CD14-positive monocyte (primary cell): ENCODE measurements around the gene SLF2. TPM values are rescaled to one million over a fixed set of nuclear protein-coding genes. Genes with fewer than 3 reads are reported as not detected.

Experiments used
- DNase-seq, 3 donors: peaks; one replicate each; pipeline ENCODE4 v3.0.0-alpha.2; 2011 to 2022
- H2AFZ ChIP-seq: 2 replicates; pipeline ENCODE4 v1.6.0; 2012; ENCODE audit warnings: mild to moderate bottlenecking, low read depth, low read length, inconsistent platforms; ENCODE audit not compliant: insufficient read depth, poor library complexity, severe bottlenecking
- H3K27ac ChIP-seq, 2 donors: 1 replicate in 1 of 2; 2 replicates in 1 of 2; pipeline ENCODE4 v1.5.1; 2012 to 2013; ENCODE audit warnings: low read length in 2 of 2, control low read depth in 1 of 2, inconsistent platforms in 1 of 2, low read depth in 1 of 2, mild to moderate bottlenecking in 1 of 2
- H3K27me3 ChIP-seq, 2 donors: one replicate each; pipeline versions ENCODE4 v1.6.0 to v1.6.1; 2011 to 2013; ENCODE audit warnings: low read length in 2 of 2; ENCODE audit not compliant: control insufficient read depth in 2 of 2, insufficient read depth in 2 of 2
- H3K36me3 ChIP-seq, 2 donors: replicated peaks in 1 of 2; 1 replicate in 1 of 2; 2 replicates in 1 of 2; pipeline versions ENCODE4 v1.5.1 to v1.6.1; 2012 to 2013; ENCODE audit warnings: low read length in 2 of 2, control low read depth in 1 of 2, inconsistent platforms in 1 of 2, mild to moderate bottlenecking in 1 of 2; ENCODE audit not compliant: insufficient read depth in 2 of 2, control insufficient read depth in 1 of 2
- H3K4me1 ChIP-seq, 2 donors: 1 replicate in 1 of 2; 2 replicates in 1 of 2; pipeline versions ENCODE4 v1.5.1 to v1.6.1; 2012 to 2013; ENCODE audit warnings: low read length in 2 of 2, control low read depth in 1 of 2, inconsistent platforms in 1 of 2, mild to moderate bottlenecking in 1 of 2, moderate library complexity in 1 of 2; ENCODE audit not compliant: insufficient read depth in 2 of 2, control insufficient read depth in 1 of 2
- H3K4me2 ChIP-seq: replicated peaks from 2 replicates; pipeline ENCODE3; 2012; ENCODE audit warnings: low read length, moderate library complexity, mild to moderate bottlenecking; ENCODE audit not compliant: poor library complexity, severe bottlenecking; ENCODE audit errors: extremely low read depth
- H3K4me3 ChIP-seq, 3 experiments: fragments of 200-600 bp in 1 of 3; sonication (generic) in 1 of 3; replicated peaks in 1 of 3; 1 replicate in 2 of 3; 2 replicates in 1 of 3; pipeline ENCODE4 v1.5.1; 2011 to 2013; ENCODE audit warnings: low read length in 3 of 3, mild to moderate bottlenecking in 3 of 3, control low read depth in 2 of 3, low read depth in 2 of 3, inconsistent platforms in 1 of 3, moderate library complexity in 1 of 3
- H3K79me2 ChIP-seq: 2 replicates; pipeline ENCODE4 v1.6.0; 2012; ENCODE audit warnings: mild to moderate bottlenecking, control low read depth, inconsistent platforms, low read length, moderate library complexity; ENCODE audit not compliant: insufficient read depth
- H3K9ac ChIP-seq: 2 replicates; pipeline ENCODE4 v1.6.0; 2017; ENCODE audit warnings: low read length, mild to moderate bottlenecking; ENCODE audit not compliant: insufficient read depth, poor library complexity, severe bottlenecking
- H3K9me3 ChIP-seq, 2 donors: replicated peaks in 1 of 2; 1 replicate in 1 of 2; 2 replicates in 1 of 2; pipeline versions ENCODE4 v1.5.1 to v1.6.1; 2012 to 2013; ENCODE audit warnings: low read length in 2 of 2, control low read depth in 1 of 2; ENCODE audit not compliant: control insufficient read depth in 1 of 2, insufficient read depth in 1 of 2
- H4K20me1 ChIP-seq: 2 replicates; pipeline ENCODE4 v1.6.0; 2012; ENCODE audit warnings: mild to moderate bottlenecking, low read length, control low read depth, moderate library complexity; ENCODE audit not compliant: insufficient read depth
- H3K27ac Mint-ChIP-seq, 7 donors: one replicate each; pipeline ENCODE4 v1.8.0; 2020; ENCODE audit warnings: mild to moderate bottlenecking in 7 of 7, mixed read lengths in 7 of 7, moderate library complexity in 6 of 7, inconsistent platforms in 2 of 7
- H3K27me3 Mint-ChIP-seq, 3 donors: one replicate each; pipeline ENCODE4 v1.8.0; 2021 to 2022; ENCODE audit warnings: low read depth in 3 of 3, mild to moderate bottlenecking in 3 of 3, mixed read lengths in 3 of 3, moderate library complexity in 3 of 3, inconsistent platforms in 1 of 3
- H3K36me3 Mint-ChIP-seq, 2 donors: one replicate each; pipeline ENCODE4 v1.8.0; 2020; ENCODE audit warnings: mixed read lengths in 2 of 2, inconsistent platforms in 1 of 2, mild to moderate bottlenecking in 1 of 2
- H3K4me1 Mint-ChIP-seq: one replicate; pipeline ENCODE4 v1.8.0; 2020; ENCODE audit warnings: mild to moderate bottlenecking, mixed read lengths
- H3K4me3 Mint-ChIP-seq, 2 donors: one replicate each; pipeline ENCODE4 v1.8.0; 2020; ENCODE audit warnings: mild to moderate bottlenecking in 2 of 2, mixed read lengths in 2 of 2, moderate library complexity in 1 of 2
- H3K9me3 Mint-ChIP-seq, 7 donors: one replicate each; pipeline ENCODE4 v1.8.0; 2020 to 2022; ENCODE audit warnings: mixed read lengths in 7 of 7, mild to moderate bottlenecking in 6 of 7, moderate library complexity in 6 of 7, inconsistent platforms in 2 of 7
- WGBS: methylation state at CpG from one replicate; pipeline ENCODE4 v1.1.5; 2013; ENCODE audit warnings: missing lambda C conversion rate; ENCODE audit not compliant: insufficient coverage; 5-methylcytosine and 5-hydroxymethylcytosine counted together
- intact Hi-C, 2 donors: fragments of 100-400 bp; cut with micrococcal nuclease; formaldehyde crosslinking; loops; one replicate each; pipeline versions ENCODE4 v1.15.0 to v1.15.1; 2023
- polyA plus RNA-seq, 3 donors: library from polyadenylated mRNA; depleted of rRNA in 1 of 3; unstranded in 2 of 3; stranded (reverse) in 1 of 3; fragments of 300-500 nt in 2 of 3; fragments of >200 nt in 1 of 3; fragmentation: Illumina TruSeq in 2 of 3; gene quantifications; 1 replicate in 2 of 3; 2 replicates in 1 of 3; pipeline ENCODE4 v1.2.3, GENCODE V29; 2012 to 2021
- TF ChIP-seq, protein P1 (sequence below): fragments of 200-600 bp; IDR thresholded peaks from one replicate; pipeline ENCODE4 v1.8.0; 2022; ENCODE audit warnings: antibody characterized with exemption, mild to moderate bottlenecking

SLF2 gene
- polyA plus RNA-seq, 3 donors: 5.8 to 11.3 (median 6.4) TPM

DNA sequence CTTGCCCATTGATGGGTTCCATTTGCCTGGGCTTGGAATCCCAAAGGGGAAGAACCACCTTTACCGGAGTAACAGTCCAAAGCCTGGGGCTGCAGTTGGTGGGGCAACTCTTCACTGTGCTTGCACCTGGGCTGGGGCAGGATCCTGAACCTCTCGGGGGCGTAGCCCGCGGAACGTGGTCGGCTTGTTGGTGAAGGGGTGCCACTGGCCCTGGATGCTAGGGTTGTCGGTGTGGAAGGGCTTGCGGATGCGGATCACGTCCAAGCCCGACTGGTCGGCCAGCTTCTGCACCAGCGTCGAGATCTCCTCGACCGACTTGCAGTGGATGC, 73.8 kb downstream of the SLF2 start:
- peak overlapping the region; percentile 100 for H2AFZ ChIP-seq
- peak overlapping the region; percentile 34 to 77 for H3K27ac ChIP-seq
- DNase-seq: no peak
- peak overlapping the region; percentile 99 for H3K4me2 ChIP-seq
- Mint-ChIP-seq H3K27ac (peak overlapping the region in 1 of 7 donors; percentile 90), H3K4me3 (peak overlapping the region; percentile 96 to 98), H3K27me3 (peaks cover 0 to 2% (median 2%) of the 10 kb centered on the region in 3 donors), H3K4me1 (peaks cover 25% of the 10 kb centered on the region), H3K36me3 (peaks cover 43 to 45% of the 10 kb centered on the region in 2 donors), H3K9me3 (peaks cover 0 to 6% (median 4%) of the 10 kb centered on the region in 7 donors)
- intact Hi-C loops: loop anchor here (5.0 to 10.0 kb wide), 2 partner anchors 72 to 74 kb away; partner anchors contain the start of gene SLF2 (in 2 of the 2)
- no peaks in the 10 kb centered on the region for H3K9me3 ChIP-seq
- WGBS: 34% methylated on average over 17 of the region's 17 CpGs
- TF ChIP-seq, protein P1, sequence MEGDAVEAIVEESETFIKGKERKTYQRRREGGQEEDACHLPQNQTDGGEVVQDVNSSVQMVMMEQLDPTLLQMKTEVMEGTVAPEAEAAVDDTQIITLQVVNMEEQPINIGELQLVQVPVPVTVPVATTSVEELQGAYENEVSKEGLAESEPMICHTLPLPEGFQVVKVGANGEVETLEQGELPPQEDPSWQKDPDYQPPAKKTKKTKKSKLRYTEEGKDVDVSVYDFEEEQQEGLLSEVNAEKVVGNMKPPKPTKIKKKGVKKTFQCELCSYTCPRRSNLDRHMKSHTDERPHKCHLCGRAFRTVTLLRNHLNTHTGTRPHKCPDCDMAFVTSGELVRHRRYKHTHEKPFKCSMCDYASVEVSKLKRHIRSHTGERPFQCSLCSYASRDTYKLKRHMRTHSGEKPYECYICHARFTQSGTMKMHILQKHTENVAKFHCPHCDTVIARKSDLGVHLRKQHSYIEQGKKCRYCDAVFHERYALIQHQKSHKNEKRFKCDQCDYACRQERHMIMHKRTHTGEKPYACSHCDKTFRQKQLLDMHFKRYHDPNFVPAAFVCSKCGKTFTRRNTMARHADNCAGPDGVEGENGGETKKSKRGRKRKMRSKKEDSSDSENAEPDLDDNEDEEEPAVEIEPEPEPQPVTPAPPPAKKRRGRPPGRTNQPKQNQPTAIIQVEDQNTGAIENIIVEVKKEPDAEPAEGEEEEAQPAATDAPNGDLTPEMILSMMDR: no peak
- no peaks in the 10 kb centered on the region for H4K20me1 ChIP-seq
- H3K27me3 ChIP-seq: no peaks in the 10 kb centered on the region
- peaks cover 16 to 24% of the 10 kb centered on the region in 2 donors for H3K4me1 ChIP-seq
- H3K79me2 ChIP-seq: peaks cover 32% of the 10 kb centered on the region
- H3K36me3 ChIP-seq: peaks cover 16 to 58% of the 10 kb centered on the region in 2 donors
- peak overlapping the region; percentile 85 to 99 (median 98) for H3K4me3 ChIP-seq
- H3K9ac ChIP-seq: peak overlapping the region; percentile 85

DNA sequence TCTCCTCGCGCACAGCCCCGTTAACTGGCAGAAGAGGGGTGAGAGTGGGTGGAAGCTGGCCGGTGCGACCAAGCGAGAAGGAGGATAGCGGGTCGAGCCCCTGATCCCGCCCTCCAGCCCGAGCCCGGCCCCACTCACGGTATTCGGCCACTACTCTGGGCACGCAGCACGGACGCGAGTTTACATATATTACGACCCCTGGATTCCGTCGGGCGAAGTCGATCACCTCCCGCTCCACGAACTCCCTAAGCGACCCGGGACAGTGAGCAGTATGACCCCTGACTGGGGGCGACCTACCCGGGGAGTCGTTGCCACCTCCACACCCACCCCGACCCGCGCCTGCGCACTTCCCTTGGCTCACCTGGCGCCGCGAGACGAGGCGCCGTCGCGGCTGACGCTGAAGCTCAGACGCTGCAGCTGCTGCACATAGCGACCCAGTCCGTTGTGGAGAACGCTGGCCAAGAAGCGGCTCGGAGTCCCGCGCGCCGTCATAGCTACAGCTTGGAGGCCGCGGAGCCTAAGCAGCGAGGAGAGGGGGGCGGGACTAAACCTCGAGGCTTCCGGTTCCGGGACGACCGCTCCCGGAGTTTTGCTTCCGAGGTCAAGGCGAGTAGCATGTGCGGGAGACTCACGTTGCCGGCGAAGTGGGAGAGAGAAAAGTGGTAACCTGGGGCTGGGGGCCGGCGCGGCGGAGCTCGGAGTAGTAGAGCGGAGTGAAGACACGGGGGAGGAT, 74.4 kb downstream of the SLF2 start, which contains the start of the genes MRPL43 and TWNK:
Gene MRPL43 (minus strand): TSS at position 546 of the 733 bp plus-strand sequence. CDS start 54 bp downstream, at position 492.
Gene TWNK (plus strand): TSS at position 592 of the 733 bp plus-strand sequence. CDS start 668 bp downstream, outside the sequence.
- H3K9me3 Mint-ChIP-seq: peaks cover 0 to 6% (median 4%) of the 10 kb centered on the region in 7 donors
- under 1% methylated on average over 75 of the region's 75 CpGs for whole genome bisulfite sequencing
- peaks cover 16 to 52% of the 10 kb centered on the region in 2 donors for H3K36me3 ChIP-seq
- H3K4me2 ChIP-seq: peak within 1 kb of the TSS; percentile 99
- H4K20me1 ChIP-seq: no peaks in the 10 kb centered on the region
- H3K27ac ChIP-seq: peak within 1 kb of the TSS; percentile 34 to 77
- H3K9me3 ChIP-seq: no peaks in the 10 kb centered on the region
- peaks cover 0 to 2% (median 2%) of the 10 kb centered on the region in 3 donors for H3K27me3 Mint-ChIP-seq
- H3K4me3 ChIP-seq: peak within 1 kb of the TSS; percentile 85 to 99 (median 98)
- intact Hi-C loops: loop anchor here (5.0 to 10.0 kb wide), 2 partner anchors 72 to 75 kb away; partner anchors contain the start of gene SLF2 (in 2 of the 2)
- H3K79me2 ChIP-seq: peaks cover 32% of the 10 kb centered on the region
- H3K27ac Mint-ChIP-seq: peak within 1 kb of the TSS; percentile 76 to 92 (median 89)
- peak within 1 kb of the TSS; percentile 96 to 98 for H3K4me3 Mint-ChIP-seq
- peaks cover 41 to 42% of the 10 kb centered on the region in 2 donors for H3K36me3 Mint-ChIP-seq
- H3K27me3 ChIP-seq: no peaks in the 10 kb centered on the region
- peak within 1 kb of the TSS; percentile 100 for H2AFZ ChIP-seq
- peaks cover 25% of the 10 kb centered on the region for H3K4me1 Mint-ChIP-seq
- DNase-seq: peak; percentile 72 to 83 (median 78)
- TF ChIP-seq, protein P1: no peak
- peak within 1 kb of the TSS; percentile 85 for H3K9ac ChIP-seq
- H3K4me1 ChIP-seq: peaks cover 16 to 24% of the 10 kb centered on the region in 2 donors
